ENCODE results near the gene AXIN2.

AXIN2 gene

DNA sequence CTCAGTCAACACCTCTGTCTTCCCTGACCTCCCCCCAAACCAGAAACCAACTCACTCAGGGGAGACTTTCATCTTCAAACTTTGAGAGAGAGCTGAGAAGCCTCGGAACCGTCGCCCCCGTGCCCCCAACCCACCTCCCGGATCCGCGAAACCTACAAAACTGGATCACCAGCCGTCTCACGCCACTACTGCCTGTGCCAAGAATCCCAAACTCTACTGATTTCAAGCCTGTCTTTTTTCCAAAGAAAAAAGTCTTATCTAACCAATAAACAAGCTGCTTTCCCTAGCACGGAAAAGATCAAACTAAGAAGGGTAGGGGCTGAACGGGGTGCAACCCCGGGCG is 2.0 kb downstream of the AXIN2 start:
- Histone ChIP-seq H3K9ac (ENCODE audit: low read depth, low read length) (peak overlapping the region; percentile 80), H3K27me3 (ENCODE audit: insufficient read depth, low read length) (peaks cover 23% of the 10 kb centered on the region; the same call in 1 of the 2 replicates), H3K9me3 (ENCODE audit: insufficient read depth, low read depth, low read length) (no peaks in the 10 kb centered on the region), H3K27ac (ENCODE audit: low read length) (no peak overlapping the region), H3K4me1 (ENCODE audit: insufficient read depth, low read length) (peaks cover 29% of the 10 kb centered on the region), H3K4me3 (ENCODE audit: low read length) (peak overlapping the region; percentile 92), H3K36me3 (ENCODE audit: insufficient read depth, low read depth, low read length) (peaks cover 21% of the 10 kb centered on the region)

DNA sequence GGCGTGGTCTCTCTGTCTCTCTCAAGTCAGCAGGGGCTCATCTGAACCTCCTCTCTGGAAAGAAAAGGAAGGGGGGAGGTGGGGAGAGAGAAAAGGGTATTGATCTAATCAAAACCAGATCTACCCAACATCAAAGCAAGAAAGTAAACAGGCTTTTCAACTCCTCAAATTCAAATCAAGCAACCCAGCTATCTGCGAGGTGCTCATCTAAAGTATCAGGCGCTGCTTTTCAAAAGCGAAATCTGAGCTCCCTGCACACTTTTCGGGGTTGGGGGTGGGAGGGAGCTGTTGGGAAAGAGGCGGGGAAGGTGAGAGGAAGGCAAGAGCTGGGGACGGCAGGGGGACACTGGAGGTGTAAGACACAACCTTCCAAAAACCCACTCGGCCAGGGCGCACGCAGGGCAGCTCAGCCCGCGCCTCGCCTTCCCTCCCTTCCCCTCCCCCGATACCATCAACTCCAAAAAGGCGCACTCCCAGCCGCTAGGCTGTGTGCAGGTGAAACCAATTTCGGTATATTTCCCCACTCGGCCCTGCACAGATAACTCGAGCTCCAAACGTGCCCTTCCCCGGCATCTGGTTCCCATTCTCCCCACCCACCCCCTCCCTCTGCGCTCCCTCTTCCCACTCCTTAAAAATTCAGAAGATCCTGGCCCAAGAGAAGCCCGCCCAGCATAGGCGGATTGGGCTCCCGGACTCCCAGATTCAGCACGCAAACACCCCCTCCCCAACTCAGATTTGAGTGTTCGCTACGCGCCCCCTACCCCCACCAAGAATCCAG is 2.6 kb downstream of the AXIN2 start:
- Histone ChIP-seq H3K4me1 (ENCODE audit: insufficient read depth, low read length) (peaks cover 35% of the 10 kb centered on the region), H3K27ac (ENCODE audit: low read length) (no peak overlapping the region), H3K4me3 (ENCODE audit: low read length) (peak overlapping the region; percentile 92), H3K27me3 (ENCODE audit: insufficient read depth, low read length) (peaks cover 23% of the 10 kb centered on the region; the same call in 1 of the 2 replicates), H3K9me3 (ENCODE audit: insufficient read depth, low read depth, low read length) (no peaks in the 10 kb centered on the region), H3K36me3 (ENCODE audit: insufficient read depth, low read depth, low read length) (peaks cover 21% of the 10 kb centered on the region), H3K9ac (ENCODE audit: low read depth, low read length) (peak overlapping the region; percentile 80)

- Histone ChIP-seq H3K36me3 (ENCODE audit: insufficient read depth, low read depth, low read length) (peaks cover 24% of the 10 kb centered on the region), H3K27ac (ENCODE audit: low read length) (no peak overlapping the region), H3K27me3 (ENCODE audit: insufficient read depth, low read length) (peaks cover 21% of the 10 kb centered on the region; the same call in 1 of the 2 replicates), H3K9me3 (ENCODE audit: insufficient read depth, low read depth, low read length) (no peaks in the 10 kb centered on the region), H3K4me1 (ENCODE audit: insufficient read depth, low read length) (peaks cover 36% of the 10 kb centered on the region), H3K9ac (ENCODE audit: low read depth, low read length) (peak overlapping the region; percentile 80; the same call in 1 of the 2 replicates), H3K4me3 (ENCODE audit: low read length) (peak overlapping the region; percentile 92)
These were observed 3.2 kb downstream of the AXIN2 start for GRCh38 chr17:65558311-65558682.

GRCh38 chr17:65557349-65558310 is 3.8 kb downstream of the AXIN2 start:
- Histone ChIP-seq H3K27me3 (ENCODE audit: insufficient read depth, low read length) (peaks cover 14% of the 10 kb centered on the region; the same call in 1 of the 2 replicates), H3K9ac (ENCODE audit: low read depth, low read length) (peak overlapping the region; percentile 80; the same call in 1 of the 2 replicates), H3K27ac (ENCODE audit: low read length) (no peak overlapping the region), H3K4me1 (ENCODE audit: insufficient read depth, low read length) (peaks cover 36% of the 10 kb centered on the region), H3K9me3 (ENCODE audit: insufficient read depth, low read depth, low read length) (no peaks in the 10 kb centered on the region), H3K4me3 (ENCODE audit: low read length) (peak overlapping the region; percentile 92), H3K36me3 (ENCODE audit: insufficient read depth, low read depth, low read length) (peaks cover 28% of the 10 kb centered on the region)

DNA sequence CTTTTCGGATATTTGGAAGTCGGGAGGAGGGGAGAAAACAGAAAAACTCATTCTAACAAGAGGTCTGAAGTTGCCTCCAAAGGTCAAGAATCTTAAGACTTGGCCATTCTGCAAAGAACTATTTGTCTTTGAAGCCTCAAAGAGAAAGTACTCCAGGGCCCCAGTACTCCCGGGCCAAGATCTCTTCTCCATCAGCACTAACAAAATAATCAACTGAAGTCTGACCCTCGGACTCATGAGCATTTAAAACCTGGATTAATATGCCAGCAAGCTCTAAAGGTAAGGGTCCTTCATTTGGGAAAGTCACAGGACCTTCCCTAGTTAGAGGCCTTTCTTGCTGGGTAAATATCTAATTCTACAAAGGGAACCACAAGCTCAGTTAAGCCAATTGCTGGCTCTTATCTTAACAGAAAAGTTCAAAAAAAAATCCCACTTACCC is 4.5 kb downstream of the AXIN2 start:
- peaks cover 31% of the 10 kb centered on the region for H3K4me1 ChIP-seq (ENCODE audit: insufficient read depth, low read length)
- no peaks in the 10 kb centered on the region for H3K9me3 ChIP-seq (ENCODE audit: insufficient read depth, low read depth, low read length)
- peaks cover 32% of the 10 kb centered on the region for H3K36me3 ChIP-seq (ENCODE audit: insufficient read depth, low read depth, low read length)
- H3K27me3 ChIP-seq (ENCODE audit: insufficient read depth, low read length) = peaks cover 9% of the 10 kb centered on the region; the same call in 1 of the 2 replicates
- no peak overlapping the region for H3K27ac ChIP-seq (ENCODE audit: low read length)
- peak overlapping the region; percentile 1; the same call in 1 of the 2 replicates for H3K9ac ChIP-seq (ENCODE audit: low read depth, low read length)
- peak overlapping the region; percentile 92 for H3K4me3 ChIP-seq (ENCODE audit: low read length)

DNA sequence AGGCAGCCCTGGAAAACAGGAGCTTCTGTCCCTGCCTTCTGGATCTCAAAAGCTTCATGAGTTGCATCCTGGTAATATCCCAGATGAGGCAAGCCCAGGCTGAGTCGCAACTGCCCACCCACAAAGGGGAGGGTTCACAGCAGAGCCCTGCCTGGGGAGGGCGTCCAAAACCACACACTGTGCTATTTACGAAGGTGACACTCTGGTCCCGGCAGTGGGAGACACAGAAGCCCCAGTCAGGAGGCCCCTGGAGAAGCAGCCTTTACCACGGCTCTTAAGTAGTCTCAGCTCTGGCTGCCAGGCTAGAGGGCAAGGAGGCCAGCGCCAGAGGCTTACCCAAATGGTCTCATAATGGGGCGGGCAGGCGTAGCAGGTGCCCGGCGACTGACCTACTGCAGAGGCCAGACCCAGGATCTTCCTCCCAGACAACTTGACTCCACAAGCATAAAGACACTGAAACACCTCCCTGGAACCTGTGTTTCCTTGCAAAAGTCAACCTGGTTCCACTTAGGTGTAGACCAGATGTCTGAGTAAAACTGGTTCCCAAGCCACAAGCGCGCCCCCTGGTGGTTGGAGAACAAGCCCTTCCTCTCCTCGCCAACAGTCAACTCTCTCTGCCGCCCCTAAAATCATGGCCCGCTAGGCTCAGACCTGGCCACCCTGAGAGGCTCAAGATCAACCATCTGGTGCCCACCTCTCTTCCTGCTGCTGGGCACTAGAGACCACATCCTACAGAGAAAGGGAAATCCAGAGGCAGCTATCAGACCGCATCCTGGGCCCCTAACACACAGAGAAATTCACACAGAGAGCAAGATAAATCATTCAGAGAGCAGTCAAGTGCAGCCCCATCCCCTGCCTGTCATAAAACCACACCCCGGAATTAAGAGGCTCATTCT is 5.2 kb downstream of the AXIN2 start:
- H3K9me3 ChIP-seq (ENCODE audit: insufficient read depth, low read depth, low read length) = no peaks in the 10 kb centered on the region
- peaks cover 9% of the 10 kb centered on the region; the same call in 1 of the 2 replicates for H3K27me3 ChIP-seq (ENCODE audit: insufficient read depth, low read length)
- H3K4me3 ChIP-seq (ENCODE audit: low read length) = peak overlapping the region; percentile 92

DNA sequence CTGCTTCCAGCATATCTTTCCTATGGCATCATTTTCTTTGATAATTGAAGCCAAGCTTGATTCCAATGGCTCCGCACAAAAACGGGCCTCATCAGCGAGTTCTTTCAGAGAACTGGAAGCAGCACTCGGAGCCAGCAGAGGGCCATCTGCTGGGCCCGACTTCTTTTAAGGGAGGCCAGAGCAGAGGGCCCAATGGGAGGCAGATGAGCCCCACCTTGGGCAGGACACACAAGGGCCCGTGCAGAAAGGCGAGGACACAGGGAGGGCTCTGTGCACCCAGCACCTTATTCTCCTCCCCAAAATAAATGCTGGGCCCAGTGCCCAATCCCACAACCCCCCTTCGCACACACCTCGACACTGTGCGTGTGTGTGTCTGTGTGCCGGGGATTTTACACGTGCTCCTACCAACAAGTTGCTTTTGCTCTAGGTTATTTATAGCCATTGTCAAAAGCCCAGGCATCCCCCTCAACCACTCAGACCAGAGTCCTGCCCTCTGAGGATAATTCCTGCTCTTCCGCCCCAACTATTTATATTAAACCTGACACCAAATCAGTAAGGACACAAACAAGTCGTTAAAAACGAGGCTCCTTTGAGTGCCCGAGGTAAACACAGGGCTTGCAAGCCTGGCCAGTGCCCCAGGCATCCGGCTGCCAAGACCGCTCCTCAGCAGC is 6.8 kb downstream of the AXIN2 start:
- Histone ChIP-seq H3K9me3 (ENCODE audit: insufficient read depth, low read depth, low read length) (no peaks in the 10 kb centered on the region), H3K36me3 (ENCODE audit: insufficient read depth, low read depth, low read length) (peaks cover 48% of the 10 kb centered on the region), H3K4me3 (ENCODE audit: low read length) (peak overlapping the region; percentile 16; the same call in 1 of the 2 replicates), H3K27ac (ENCODE audit: low read length) (no peak overlapping the region), H3K27me3 (ENCODE audit: insufficient read depth, low read length) (peaks cover 9% of the 10 kb centered on the region; the same call in 1 of the 2 replicates), H3K9ac (ENCODE audit: low read depth, low read length) (no peak overlapping the region), H3K4me1 (ENCODE audit: insufficient read depth, low read length) (peaks cover 40% of the 10 kb centered on the region)

More for the DNA sequence above, 5.2 kb downstream of the AXIN2 start:
- H3K36me3 ChIP-seq (ENCODE audit: insufficient read depth, low read depth, low read length) = peaks cover 38% of the 10 kb centered on the region
- H3K27ac ChIP-seq (ENCODE audit: low read length) = no peak overlapping the region
- peak overlapping the region; percentile 1; the same call in 1 of the 2 replicates for H3K9ac ChIP-seq (ENCODE audit: low read depth, low read length)
- peaks cover 31% of the 10 kb centered on the region for H3K4me1 ChIP-seq (ENCODE audit: insufficient read depth, low read length)

DNA sequence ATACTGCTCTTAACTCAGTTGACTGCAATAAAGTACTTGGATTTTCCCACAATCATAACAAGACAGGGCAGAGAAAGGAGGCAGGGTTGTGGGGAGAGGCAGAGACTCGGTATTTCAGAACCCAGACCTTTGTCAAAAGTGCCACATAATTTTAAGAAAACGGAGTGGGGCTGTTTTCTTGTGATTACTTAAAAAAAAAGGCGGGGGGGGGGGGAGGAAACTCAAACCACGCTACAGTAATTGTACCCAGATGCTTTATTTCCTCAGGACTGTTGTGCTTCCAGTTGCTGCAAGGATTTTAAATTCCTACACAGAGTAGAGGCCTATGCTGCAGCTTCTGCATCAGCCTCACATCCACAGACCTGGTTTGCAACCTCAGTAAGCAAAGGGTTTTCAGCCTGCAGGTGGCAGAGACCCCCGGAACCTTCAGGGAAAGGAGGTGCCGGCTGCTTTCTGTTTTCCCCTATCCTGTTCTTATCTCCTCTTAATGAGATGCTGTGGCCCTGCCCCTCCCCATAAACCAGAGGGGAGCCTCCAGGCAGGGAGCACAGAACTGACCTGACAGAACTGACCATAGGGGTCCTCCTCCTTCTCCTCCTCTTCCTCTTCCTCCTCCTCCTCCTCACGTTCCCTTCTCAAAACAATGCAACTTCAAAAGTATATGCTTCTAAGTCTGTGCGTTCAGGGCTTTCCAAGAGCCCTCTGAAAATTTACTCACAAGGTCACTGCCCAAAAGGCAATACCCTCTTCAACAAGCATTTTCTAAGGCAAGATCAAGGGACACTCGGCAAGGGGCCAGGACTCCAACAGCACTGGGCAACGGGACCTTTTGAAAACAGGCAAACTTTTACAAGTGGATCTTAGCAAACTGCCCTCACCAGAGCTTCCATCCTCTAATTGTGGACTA is 7.5 kb downstream of the AXIN2 start:
- H3K27me3 ChIP-seq (ENCODE audit: insufficient read depth, low read length) = peaks cover 9% of the 10 kb centered on the region; the same call in 1 of the 2 replicates
- peak overlapping the region; percentile 16; the same call in 1 of the 2 replicates for H3K4me3 ChIP-seq (ENCODE audit: low read length)
- no peaks in the 10 kb centered on the region for H3K9me3 ChIP-seq (ENCODE audit: insufficient read depth, low read depth, low read length)
- H3K27ac ChIP-seq (ENCODE audit: low read length) = no peak overlapping the region
- peaks cover 40% of the 10 kb centered on the region for H3K4me1 ChIP-seq (ENCODE audit: insufficient read depth, low read length)
- no peak overlapping the region for H3K9ac ChIP-seq (ENCODE audit: low read depth, low read length)
- peaks cover 56% of the 10 kb centered on the region for H3K36me3 ChIP-seq (ENCODE audit: insufficient read depth, low read depth, low read length)

DNA sequence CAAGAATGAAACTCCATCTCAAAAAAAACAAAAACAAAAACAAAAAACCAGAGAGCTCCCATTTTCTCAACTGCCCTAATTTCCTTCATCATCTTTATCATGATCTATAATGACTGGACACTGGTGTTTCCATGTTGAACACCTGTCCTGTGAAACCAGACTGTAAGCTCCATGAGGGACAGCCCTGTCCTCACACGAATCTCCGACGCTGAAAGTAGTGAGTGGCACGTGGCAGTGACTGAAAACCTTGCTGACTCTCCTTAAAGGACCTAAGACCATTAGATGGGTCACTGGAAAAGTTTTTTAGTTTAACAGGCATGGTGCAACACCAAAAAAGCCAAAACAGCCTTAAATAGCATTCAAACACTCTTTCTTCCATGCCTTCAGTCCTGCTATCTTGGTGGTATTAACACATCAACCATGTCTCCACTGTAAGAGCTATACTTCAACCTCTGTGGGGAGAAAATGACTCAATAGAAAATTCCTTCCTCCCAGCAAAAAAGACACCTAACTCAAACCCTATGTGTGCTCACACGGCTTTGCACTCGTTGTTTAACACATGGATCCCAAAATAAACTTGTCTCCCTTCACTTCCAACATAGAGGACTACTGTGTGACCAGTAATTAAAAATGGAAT is 8.3 kb downstream of the AXIN2 start:
- no peak overlapping the region for H3K4me3 ChIP-seq (ENCODE audit: low read length)
- H3K36me3 ChIP-seq (ENCODE audit: insufficient read depth, low read depth, low read length) = peaks cover 60% of the 10 kb centered on the region
- peaks cover 36% of the 10 kb centered on the region for H3K4me1 ChIP-seq (ENCODE audit: insufficient read depth, low read length)
- H3K9me3 ChIP-seq (ENCODE audit: insufficient read depth, low read depth, low read length) = no peaks in the 10 kb centered on the region
- no peak overlapping the region for H3K27ac ChIP-seq (ENCODE audit: low read length)
- H3K9ac ChIP-seq (ENCODE audit: low read depth, low read length) = no peak overlapping the region
- peaks cover 6% of the 10 kb centered on the region; the same call in 1 of the 2 replicates for H3K27me3 ChIP-seq (ENCODE audit: insufficient read depth, low read length)
